ENCODE measurements around the gene MAD1L1. TPM values are rescaled to one million over a fixed set of nuclear protein-coding genes. Genes with fewer than 3 reads are reported as not detected.

The MAD1L1 gene
- total and polyA plus RNA-seq, 2 of the 13 experiments (the other 11 are each of a cell fraction or from before 2014, with no cell fraction given): 17.4 to 64.7 TPM

- peak; percentile 47; the same call in 1 of the 2 replicates for TF ChIP-seq IRF2 (CRISPR knock-in tag; IDR thresholded peaks at IDR 0.05)
- TF ChIP-seq MTERF4 (CRISPR knock-in tag; IDR thresholded peaks at IDR 0.05): no peak
- no peak for TF ChIP-seq GMEB2 (CRISPR knock-in tag; IDR thresholded peaks at IDR 0.05; ENCODE audit: low read depth)
- TF ChIP-seq ZSCAN31 (CRISPR knock-in tag; IDR thresholded peaks at IDR 0.05; ENCODE audit: low read depth): no peak
- no peak for TF ChIP-seq CHCHD3 (CRISPR knock-in tag; IDR thresholded peaks at IDR 0.05)
- TF ChIP-seq ZMYM3 (CRISPR knock-in tag; IDR thresholded peaks at IDR 0.05): peak; percentile 89
- no peak for TF ChIP-seq SP5 (CRISPR knock-in tag; IDR thresholded peaks at IDR 0.05; ENCODE audit: borderline replicate concordance, low read depth)
- TF ChIP-seq PREB (CRISPR knock-in tag; IDR thresholded peaks at IDR 0.05): no peak
- TF ChIP-seq, protein P1, sequence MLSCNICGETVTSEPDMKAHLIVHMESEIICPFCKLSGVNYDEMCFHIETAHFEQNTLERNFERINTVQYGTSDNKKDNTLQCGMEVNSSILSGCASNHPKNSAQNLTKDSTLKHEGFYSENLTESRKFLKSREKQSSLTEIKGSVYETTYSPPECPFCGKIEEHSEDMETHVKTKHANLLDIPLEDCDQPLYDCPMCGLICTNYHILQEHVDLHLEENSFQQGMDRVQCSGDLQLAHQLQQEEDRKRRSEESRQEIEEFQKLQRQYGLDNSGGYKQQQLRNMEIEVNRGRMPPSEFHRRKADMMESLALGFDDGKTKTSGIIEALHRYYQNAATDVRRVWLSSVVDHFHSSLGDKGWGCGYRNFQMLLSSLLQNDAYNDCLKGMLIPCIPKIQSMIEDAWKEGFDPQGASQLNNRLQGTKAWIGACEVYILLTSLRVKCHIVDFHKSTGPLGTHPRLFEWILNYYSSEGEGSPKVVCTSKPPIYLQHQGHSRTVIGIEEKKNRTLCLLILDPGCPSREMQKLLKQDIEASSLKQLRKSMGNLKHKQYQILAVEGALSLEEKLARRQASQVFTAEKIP (CRISPR knock-in tag; IDR thresholded peaks at IDR 0.05; ENCODE audit: borderline replicate concordance): no peak
- TF ChIP-seq ZNF609 (CRISPR knock-in tag; IDR thresholded peaks at IDR 0.05; ENCODE audit: borderline replicate concordance): no peak
- TF ChIP-seq HCFC1 (IDR thresholded peaks at IDR 0.05; ENCODE audit: low read depth, low read length): no peak
- TF ChIP-seq HMGXB3 (CRISPR knock-in tag; IDR thresholded peaks at IDR 0.05; ENCODE audit: borderline replicate concordance): no peak
Measured at GRCh38 chr7:2017914-2018568, 214.7 kb downstream of the MAD1L1 start (continued).

All from HepG2 (cell line).